ENCODE measurements around the gene EFNA5. TPM values are rescaled to one million over a fixed set of nuclear protein-coding genes. Genes with fewer than 3 reads are reported as not detected.

EFNA5 gene
- total and polyA plus RNA-seq, 2 of the 13 experiments (the other 11 are each of a cell fraction or from before 2014, with no cell fraction given), result not detected

- in situ Hi-C loops (cut with HindIII; ENCODE audit: extremely low pct_ligation_motif_present, low pct_unique_long_range_greater_than_20kb), result no loop called here
Measured at GRCh38 chr5:107610798-107611197, 59.9 kb downstream of the EFNA5 start.

More at GRCh38 chr5:107610798-107611197, 59.9 kb downstream of the EFNA5 start:
- Histone ChIP-seq H2AFZ (ENCODE audit: low read length) (no peak overlapping the region), H3K79me2 (ENCODE audit: insufficient read depth, low read length) (no peaks in the 10 kb centered on the region), H3K4me3 (replicated peaks in 1 of 3; ENCODE audit: insufficient read depth in 1 of 3, low read depth in 2 of 3, low read length in 3 of 3) (no peak overlapping the region), H3K27me3 (ENCODE audit: control insufficient read depth in 1 of 2, insufficient read depth in 2 of 2, low read length in 2 of 2) (no peaks in the 10 kb centered on the region; a peak in 1 of 5 replicates), H3K36me3 (replicated peaks in 1 of 2; ENCODE audit: control insufficient read depth in 1 of 2, insufficient read depth in 2 of 2, low read length in 2 of 2) (no peaks in the 10 kb centered on the region), H3K9ac (ENCODE audit: insufficient read depth, low read depth, low read length) (no peak overlapping the region), H4K20me1 (ENCODE audit: insufficient read depth, low read length) (no peaks in the 10 kb centered on the region), H3K4me2 (ENCODE audit: low read depth, low read length) (no peak overlapping the region), H3K9me3 (ENCODE audit: low read length) (no peaks in the 10 kb centered on the region), H3K27ac (ENCODE audit: extremely low read length, insufficient read depth, low read length) (no peak overlapping the region), H3K4me1 (ENCODE audit: insufficient read depth, low read length) (no peaks in the 10 kb centered on the region)
- intact Hi-C loops (cut with micrococcal nuclease; ENCODE audit: unreplicated experiment), result no loop called here
- ChIA-PET CTCF (ENCODE audit: low intra/inter-chr PET ratio, low total read pairs) (no interaction called here), POLR2A (no interaction called here)
- TF ChIP-seq ZNF20 (CRISPR knock-in tag; IDR thresholded peaks at IDR 0.05) (no peak), ZNF546 (CRISPR knock-in tag; conservative IDR thresholded peaks at IDR 0.05) (no peak), RORA (CRISPR knock-in tag; IDR thresholded peaks at IDR 0.05) (no peak), ZNF3 (CRISPR knock-in tag; IDR thresholded peaks at IDR 0.05) (no peak), ZNF407 (CRISPR knock-in tag; IDR thresholded peaks at IDR 0.05; ENCODE audit: not compliant biosample characterization) (no peak), GMEB1 (CRISPR knock-in tag; IDR thresholded peaks at IDR 0.05; ENCODE audit: borderline replicate concordance) (no peak), NFE2 (CRISPR knock-in tag; IDR thresholded peaks at IDR 0.05) (no peak), HBP1 (CRISPR knock-in tag; IDR thresholded peaks at IDR 0.05; ENCODE audit: low read depth) (no peak), SPEN (CRISPR knock-in tag; IDR thresholded peaks at IDR 0.05; ENCODE audit: low read depth) (no peak), FOXK1 (CRISPR knock-in tag; IDR thresholded peaks at IDR 0.05; ENCODE audit: borderline replicate concordance, low read depth) (no peak), NFKBIZ (CRISPR knock-in tag; IDR thresholded peaks at IDR 0.05) (no peak)
- DNase-seq (ENCODE audit: low spot score) (no peak), ATAC-seq (no peak), FAIRE-seq (no peak)
- BruUV-seq (replicated peaks), result no TSS peak
- 63% methylated on average over 12 of the region's 12 CpGs for WGBS (ENCODE audit: low lambda C conversion rate)

Measured in HepG2 (cell line).